H54 (cell line): ENCODE data around the gene NACC2.

Experiments used
- DNase-seq: peaks from one replicate; pipeline ENCODE4 v3.0.0; 2011; ENCODE audit warnings: low spot score, mixed read lengths; ENCODE audit not compliant: insufficient read length
- FAIRE-seq: peaks from 3 replicates; lab custom pipeline; 2011; peaks lifted over from hg19 to GRCh38; lab: Jason Lieb, UNC
- POLR2A ChIP-seq: IDR thresholded peaks from 2 replicates; pipeline ENCODE4 v1.6.1; 2011; ENCODE audit warnings: low read depth, mild to moderate bottlenecking, low read length

NACC2 gene

GRCh38 chr9:136135326-136136126 lies 40.4 kb upstream of the NACC2 start:
- FAIRE-seq, result no peak
- no peak for TF ChIP-seq POLR2A
- peak; percentile 59 for DNase-seq

- FAIRE-seq, result no peak
- TF ChIP-seq POLR2A, result no peak
- DNase-seq, result no peak
These were observed 38.9 kb upstream of the NACC2 start for GRCh38 chr9:136133959-136134484.

DNA sequence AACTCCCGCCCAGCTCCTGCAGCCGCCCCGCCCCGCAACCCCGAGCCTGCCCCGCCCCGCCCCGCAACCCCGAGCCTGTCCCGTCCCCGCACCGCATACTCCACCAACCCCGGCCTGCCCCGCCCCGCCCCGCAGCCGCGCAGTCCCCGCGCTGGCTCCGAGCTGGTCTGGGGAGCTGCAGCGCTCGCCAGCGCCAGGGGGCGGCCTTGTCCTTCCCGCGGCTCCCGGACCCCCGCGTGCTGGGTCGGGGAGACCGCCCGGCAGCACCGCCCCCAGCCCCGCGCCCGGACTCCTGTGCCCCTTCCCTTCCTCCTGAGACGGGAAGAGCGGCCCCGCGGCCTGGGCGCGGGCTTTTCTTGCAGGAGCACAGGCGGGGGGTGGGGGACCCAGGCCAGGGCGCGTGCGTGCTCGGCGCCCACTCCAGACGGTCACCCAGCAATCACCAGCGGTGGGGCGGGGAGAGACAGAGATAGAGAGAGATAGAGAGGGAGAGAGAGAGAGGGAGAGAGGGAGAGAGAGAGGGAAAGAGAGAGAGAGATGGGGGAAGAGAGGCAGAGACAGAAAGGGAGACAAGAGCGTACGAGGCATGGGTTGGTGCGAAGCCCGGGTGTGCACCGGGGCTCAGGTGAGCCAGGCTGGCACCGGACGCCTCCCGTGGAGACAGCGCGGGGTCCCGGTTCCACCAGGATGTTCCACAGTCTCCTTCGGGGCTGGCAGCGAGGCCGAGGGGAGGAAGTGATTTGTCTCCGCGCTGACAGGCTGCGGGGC lies 38.3 kb upstream of the NACC2 start:
- TF ChIP-seq POLR2A, result no peak
- FAIRE-seq, result no peak
- DNase-seq, result no peak

GRCh38 chr9:136132512-136133050 lies 37.5 kb upstream of the NACC2 start:
- no peak for TF ChIP-seq POLR2A
- FAIRE-seq, result no peak
- no peak for DNase-seq

DNA sequence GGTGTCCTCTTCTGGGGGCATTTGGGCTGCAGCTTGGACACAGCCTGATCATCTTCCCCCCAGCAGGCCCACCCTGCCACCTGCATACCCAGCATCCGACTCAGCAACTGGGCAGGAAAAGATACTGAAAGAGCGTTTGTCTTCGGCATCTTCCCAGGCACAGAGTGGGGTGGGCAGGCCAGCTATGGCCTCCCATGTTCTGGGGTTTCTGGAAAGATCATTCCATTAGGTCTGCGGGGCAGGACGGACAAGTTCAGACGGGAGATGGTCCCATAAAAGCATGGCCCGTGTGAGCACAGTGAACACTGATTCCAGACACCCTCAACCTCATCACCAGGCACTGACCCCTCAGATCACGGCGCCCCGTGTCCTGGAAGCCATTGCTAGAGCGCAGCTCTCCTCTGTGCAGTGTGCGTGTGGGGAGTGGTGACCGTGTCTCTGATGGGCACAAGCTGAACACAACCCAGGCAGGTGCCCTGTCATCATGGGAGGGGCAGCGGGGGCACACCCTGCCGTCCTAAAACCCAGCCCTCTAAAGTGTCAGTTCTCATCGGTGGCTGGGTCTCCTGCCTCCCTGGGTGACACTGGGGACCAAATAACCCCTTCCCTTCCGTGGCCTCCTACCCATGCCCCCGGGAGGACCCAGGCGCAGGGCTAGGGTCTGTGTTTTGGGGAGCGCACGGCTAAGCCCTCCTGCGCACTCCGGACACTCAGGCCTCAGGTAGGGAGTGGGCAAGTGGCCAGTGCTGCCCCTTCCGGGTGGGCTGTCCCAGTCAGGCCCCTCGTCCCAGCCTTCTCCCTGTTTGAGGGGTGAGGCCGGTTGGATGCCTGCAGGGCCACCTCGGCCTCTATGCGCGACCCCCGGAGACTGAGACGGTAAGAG lies 36.8 kb upstream of the NACC2 start:
- FAIRE-seq (no peak), DNase-seq (peak; percentile 72)
- TF ChIP-seq POLR2A, result no peak

GRCh38 chr9:136129176-136129575 lies 34.1 kb upstream of the NACC2 start:
- FAIRE-seq (no peak), DNase-seq (no peak)
- no peak for TF ChIP-seq POLR2A

DNA sequence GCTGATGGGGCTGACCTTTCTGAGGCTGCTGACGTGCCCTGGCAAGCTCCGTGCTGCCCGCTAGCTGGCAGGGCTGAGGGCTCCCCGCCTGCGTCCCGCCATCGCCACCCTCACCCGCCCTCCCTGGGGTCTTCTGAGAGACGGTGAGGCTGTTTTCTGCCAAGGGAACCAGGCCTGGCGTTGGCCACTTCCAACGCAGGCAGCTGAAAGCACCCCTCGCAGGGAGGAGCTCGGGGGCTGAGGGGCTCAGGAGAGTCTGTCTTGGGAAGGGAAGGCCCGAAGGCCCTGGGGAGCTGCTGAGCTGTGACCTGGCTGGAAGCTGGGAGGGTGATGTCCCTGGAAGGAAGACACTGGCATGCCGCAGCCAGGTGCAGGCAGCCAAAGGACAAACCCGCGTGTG lies 33.3 kb upstream of the NACC2 start:
- FAIRE-seq (no peak), DNase-seq (no peak)
- no peak for TF ChIP-seq POLR2A

DNA sequence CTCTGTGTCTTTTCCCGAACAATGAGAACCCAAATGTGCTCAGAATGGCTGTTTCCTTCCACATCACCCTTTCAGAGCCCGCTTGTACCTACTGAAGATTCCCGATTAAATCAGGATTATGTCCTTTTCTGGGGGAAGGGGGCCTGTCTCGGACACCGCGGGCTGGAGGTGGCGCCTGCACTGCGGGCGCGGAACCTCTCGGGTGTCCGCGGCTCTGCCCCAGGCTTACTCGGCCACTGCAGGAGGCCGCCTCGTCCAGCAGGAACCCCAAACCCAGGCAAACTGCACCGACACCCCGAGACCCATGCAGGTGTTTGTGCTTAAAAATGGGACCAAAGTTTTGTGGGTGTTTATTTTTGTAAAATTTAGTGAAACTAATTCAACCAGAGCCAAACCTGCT lies 32.2 kb upstream of the NACC2 start:
- TF ChIP-seq POLR2A, result no peak
- FAIRE-seq (no peak), DNase-seq (no peak)

- TF ChIP-seq POLR2A, result no peak
- no peak for DNase-seq
- no peak for FAIRE-seq
These were observed 30.0 kb upstream of the NACC2 start for GRCh38 chr9:136124976-136125692.

DNA sequence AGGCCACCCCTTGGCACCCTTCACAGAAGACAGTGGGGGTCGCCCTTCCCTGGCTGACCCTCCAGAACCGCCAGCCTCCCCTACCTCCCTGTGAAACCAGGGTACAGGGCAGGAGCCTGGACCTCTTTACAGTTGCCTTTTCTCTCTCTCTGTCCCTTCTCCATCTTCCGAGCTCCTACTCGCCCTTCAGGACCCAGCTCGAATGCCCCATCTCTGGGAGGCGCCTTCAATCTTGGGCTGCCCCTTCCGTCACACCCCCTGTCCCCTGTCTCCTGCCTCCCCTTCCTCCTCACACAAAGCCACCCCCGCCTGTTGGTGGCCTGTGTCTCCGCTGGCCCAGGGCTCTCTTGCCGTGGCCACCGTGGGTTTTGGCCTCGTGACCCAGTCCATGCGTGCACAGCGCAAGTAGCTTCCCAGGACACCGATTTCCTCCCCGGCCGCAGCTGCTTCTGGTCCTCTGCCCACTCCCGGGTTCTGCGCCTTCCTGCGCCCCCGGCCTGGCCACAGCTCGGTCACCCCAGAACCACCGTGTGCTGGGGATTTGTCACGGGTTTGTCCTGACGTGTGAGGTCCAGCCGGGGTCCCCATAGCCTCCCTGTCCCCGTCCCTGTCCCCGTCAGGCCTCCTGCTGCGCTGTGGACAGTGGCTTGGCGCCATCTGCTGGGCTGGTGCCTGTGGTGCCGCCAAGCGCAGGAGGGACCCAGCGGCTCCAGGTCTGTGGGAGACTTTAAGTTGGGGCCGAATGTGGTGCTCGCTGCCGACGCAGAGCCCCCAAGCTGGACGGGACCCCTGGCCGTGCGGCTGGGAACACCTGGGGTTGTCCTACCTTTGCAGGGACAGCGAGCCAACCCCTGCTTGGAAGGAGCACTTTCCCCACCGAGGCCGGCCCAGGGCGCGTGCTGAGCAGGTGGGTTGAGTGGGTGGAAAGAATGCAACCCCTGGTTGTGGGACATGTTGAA lies 27.6 kb upstream of the NACC2 start:
- no peak for TF ChIP-seq POLR2A
- DNase-seq (peak; percentile 94), FAIRE-seq (no peak)

DNA sequence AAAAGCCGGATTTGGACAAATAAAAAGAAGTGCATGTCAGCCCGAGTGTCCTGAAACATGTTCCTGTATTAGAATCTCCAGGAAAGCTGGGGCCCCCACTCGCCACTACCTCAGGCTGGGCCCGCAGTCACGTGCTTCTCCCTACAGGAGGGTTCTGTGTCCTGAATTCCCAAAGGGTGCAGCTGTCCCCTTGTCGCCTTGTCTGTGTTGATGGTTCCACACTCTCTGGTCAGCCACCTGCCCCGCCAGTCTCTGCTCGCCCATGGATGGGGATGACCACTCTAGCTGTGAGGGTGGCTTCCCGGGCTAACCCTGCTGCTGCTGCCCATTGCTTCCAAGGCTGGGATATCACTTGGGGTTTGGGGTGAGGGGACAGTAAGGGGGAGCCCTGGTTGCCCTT lies 26.7 kb upstream of the NACC2 start:
- FAIRE-seq (no peak), DNase-seq (no peak)
- no peak for TF ChIP-seq POLR2A

DNA sequence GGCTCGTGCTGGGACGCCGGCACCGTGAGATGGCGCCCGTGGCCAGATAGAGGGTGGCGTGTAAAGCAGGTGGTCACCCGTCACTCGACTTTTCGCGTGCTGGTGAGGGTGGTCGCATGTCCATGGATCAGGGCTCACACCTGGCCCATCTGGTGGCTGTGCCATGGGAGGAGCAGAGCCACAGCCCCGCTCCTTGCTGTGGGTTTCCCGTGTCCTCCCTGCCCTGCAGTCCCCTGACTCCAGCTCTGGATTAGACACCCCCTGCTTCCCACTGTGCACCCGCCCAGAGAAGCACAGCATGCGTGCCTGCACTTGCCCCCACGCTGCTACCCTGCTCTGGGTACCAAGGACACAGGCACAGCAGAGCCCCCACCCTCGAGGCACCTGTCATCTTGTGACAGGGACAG lies 25.4 kb upstream of the NACC2 start:
- FAIRE-seq (no peak), DNase-seq (no peak)
- TF ChIP-seq POLR2A, result 0 out of 2 replicates have a peak, but pooled peaks have one; percentile 15
